SK-N-SH (cell line): ENCODE results near the gene CST3.
"Not testable (repeated sequence)": the region's sequence is repeated elsewhere in the genome, so short reads cannot be mapped to it uniquely, and the experiment has no call there.

Experiments used
- EP300 ChIP-seq, 2 experiments: IDR thresholded peaks; 2 replicates each; pipeline versions ENCODE4 v1.4.0 to v1.6.1; 2012; ENCODE audit warnings: borderline replicate concordance in 1 of 2, low read depth in 1 of 2, low read length in 1 of 2
- FOXM1 ChIP-seq: IDR thresholded peaks from 2 replicates; pipeline ENCODE4 v1.4.0; 2012; ENCODE audit warnings: low read depth, mild to moderate bottlenecking
- NFIC ChIP-seq: IDR thresholded peaks from 2 replicates; pipeline ENCODE4 v1.4.0; 2012; ENCODE audit warnings: borderline replicate concordance
- POLR2AphosphoS5 ChIP-seq: IDR thresholded peaks from 2 replicates; pipeline ENCODE4 v1.6.1; 2012; ENCODE audit warnings: low read depth, low read length
- SMC3 ChIP-seq: IDR thresholded peaks from 2 replicates; pipeline ENCODE4 v1.6.1; 2012; ENCODE audit warnings: low read depth, low read length, improper control_type of control experiment
- TCF12 ChIP-seq: IDR thresholded peaks from 2 replicates; pipeline ENCODE4 v1.4.0; 2012
- TF ChIP-seq, protein P1 (sequence below): fragments of 200-600 bp; sonication (generic); IDR thresholded peaks from 2 replicates; pipeline ENCODE4 v1.6.1; 2017; ENCODE audit warnings: antibody characterized with exemption, mild to moderate bottlenecking, moderate library complexity
- TF ChIP-seq, protein P2 (sequence below): IDR thresholded peaks from 2 replicates; pipeline ENCODE4 v1.4.0; 2012; ENCODE audit warnings: low read depth

DNA sequence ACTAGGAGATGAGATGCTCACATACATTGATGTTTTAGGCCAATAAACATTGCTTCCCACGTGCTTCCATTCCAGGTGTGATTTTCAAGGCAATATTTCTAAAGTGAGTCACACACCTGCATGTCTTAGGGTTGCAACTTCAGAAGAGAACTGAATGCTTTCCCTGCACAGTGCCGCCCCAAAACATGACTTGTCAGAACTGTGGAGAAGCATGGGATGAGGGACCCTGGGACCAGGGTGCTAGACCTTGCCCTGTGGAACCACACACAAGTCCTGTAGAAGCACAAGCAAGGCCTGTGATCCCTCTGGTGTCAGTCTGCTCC is 2.0 kb downstream of the CST3 start:
- TF ChIP-seq NFIC; FOXM1; TCF12; EP300 (IDR thresholded peaks at IDR 0.05; ENCODE audit: borderline replicate concordance in 1 of 2, low read depth in 1 of 2, low read length in 1 of 2); POLR2AphosphoS5; SMC3: not testable (repeated sequence)
- TF ChIP-seq, protein P1, sequence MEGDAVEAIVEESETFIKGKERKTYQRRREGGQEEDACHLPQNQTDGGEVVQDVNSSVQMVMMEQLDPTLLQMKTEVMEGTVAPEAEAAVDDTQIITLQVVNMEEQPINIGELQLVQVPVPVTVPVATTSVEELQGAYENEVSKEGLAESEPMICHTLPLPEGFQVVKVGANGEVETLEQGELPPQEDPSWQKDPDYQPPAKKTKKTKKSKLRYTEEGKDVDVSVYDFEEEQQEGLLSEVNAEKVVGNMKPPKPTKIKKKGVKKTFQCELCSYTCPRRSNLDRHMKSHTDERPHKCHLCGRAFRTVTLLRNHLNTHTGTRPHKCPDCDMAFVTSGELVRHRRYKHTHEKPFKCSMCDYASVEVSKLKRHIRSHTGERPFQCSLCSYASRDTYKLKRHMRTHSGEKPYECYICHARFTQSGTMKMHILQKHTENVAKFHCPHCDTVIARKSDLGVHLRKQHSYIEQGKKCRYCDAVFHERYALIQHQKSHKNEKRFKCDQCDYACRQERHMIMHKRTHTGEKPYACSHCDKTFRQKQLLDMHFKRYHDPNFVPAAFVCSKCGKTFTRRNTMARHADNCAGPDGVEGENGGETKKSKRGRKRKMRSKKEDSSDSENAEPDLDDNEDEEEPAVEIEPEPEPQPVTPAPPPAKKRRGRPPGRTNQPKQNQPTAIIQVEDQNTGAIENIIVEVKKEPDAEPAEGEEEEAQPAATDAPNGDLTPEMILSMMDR, result not testable (repeated sequence)
- TF ChIP-seq, protein P2, sequence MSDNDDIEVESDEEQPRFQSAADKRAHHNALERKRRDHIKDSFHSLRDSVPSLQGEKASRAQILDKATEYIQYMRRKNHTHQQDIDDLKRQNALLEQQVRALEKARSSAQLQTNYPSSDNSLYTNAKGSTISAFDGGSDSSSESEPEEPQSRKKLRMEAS, result not testable (repeated sequence)
